NCI-H2107 treated with DMSO at 0.1 percent for 48 hours (cell line): ENCODE measurements around the gene GALE.
"Not testable (repeated sequence)": the region's sequence is repeated elsewhere in the genome, so short reads cannot be mapped to it uniquely, and the experiment has no call there.

ENCODE experiments used
- DNase-seq: peaks from one replicate; lab custom pipeline; 2025; ENCODE audit not compliant: unreplicated experiment; lab: John Stamatoyannopoulos, UW

The GALE gene

GRCh38 chr1:23793018-23793781 lies 7.4 kb downstream of the GALE start:
- no peak for DNase-seq

- DNase-seq, result no peak
Observed at GRCh38 chr1:23792151-23792945, 8.2 kb downstream of the GALE start.

GRCh38 chr1:23791516-23792047 lies 9.0 kb downstream of the GALE start:
- no peak for DNase-seq

- peak; percentile 83 for DNase-seq
Observed at GRCh38 chr1:23790696-23791515, 9.6 kb downstream of the GALE start, which contains the start of gene LYPLA2. TSS of gene LYPLA2 (plus strand) at chr1:23791145. CDS start at chr1:23792683, 1,538 bp downstream.

GRCh38 chr1:23788695-23789094 lies 11.9 kb downstream of the GALE start:
- DNase-seq, result no peak

- no peak for DNase-seq
Observed at GRCh38 chr1:23787701-23788100, 12.9 kb downstream of the GALE start.

- DNase-seq, result no peak
Observed at GRCh38 chr1:23784846-23785245, 15.7 kb downstream of the GALE start.

- not testable (repeated sequence) for DNase-seq
Observed at GRCh38 chr1:23783141-23783540, 17.4 kb downstream of the GALE start.

- no peak for DNase-seq
Observed at GRCh38 chr1:23779826-23780371, 20.7 kb downstream of the GALE start.

GRCh38 chr1:23777979-23778814 lies 22.4 kb downstream of the GALE start, which contains the start of gene PITHD1:
TSS of gene PITHD1 (plus strand) at chr1:23778418. CDS start at chr1:23778516, 98 bp downstream.
- DNase-seq, result peak; percentile 92

- DNase-seq, result no peak
Observed at GRCh38 chr1:23776217-23776616, 24.3 kb downstream of the GALE start.

- no peak for DNase-seq
Observed at GRCh38 chr1:23774174-23774880, 26.2 kb downstream of the GALE start.

GRCh38 chr1:23772854-23773242 lies 27.7 kb downstream of the GALE start:
- DNase-seq, result no peak

GRCh38 chr1:23772049-23772853 lies 28.3 kb downstream of the GALE start:
- peak; percentile 78 for DNase-seq

GRCh38 chr1:23768733-23769132 lies 31.8 kb downstream of the GALE start:
- DNase-seq, result no peak

- no peak for DNase-seq
Observed at GRCh38 chr1:23763041-23763577, 37.4 kb downstream of the GALE start.

- DNase-seq, result no peak
Observed at GRCh38 chr1:23759277-23759676, 41.3 kb downstream of the GALE start.

GRCh38 chr1:23757812-23758211 lies 42.7 kb downstream of the GALE start:
- DNase-seq, result no peak
